C4-2B (cell line): ENCODE measurements around the gene LRRIQ3.

Experiments used
- ZFX ChIP-seq: fragments of 450-650 bp; IDR thresholded peaks from 2 replicates; pipeline ENCODE4 v1.6.1; 2017
- TF ChIP-seq, protein P1 (sequence below): fragments of 450-650 bp; conservative IDR thresholded peaks from 2 replicates; pipeline ENCODE4 v1.5.1; 2017; ENCODE audit warnings: mild to moderate bottlenecking

DNA sequence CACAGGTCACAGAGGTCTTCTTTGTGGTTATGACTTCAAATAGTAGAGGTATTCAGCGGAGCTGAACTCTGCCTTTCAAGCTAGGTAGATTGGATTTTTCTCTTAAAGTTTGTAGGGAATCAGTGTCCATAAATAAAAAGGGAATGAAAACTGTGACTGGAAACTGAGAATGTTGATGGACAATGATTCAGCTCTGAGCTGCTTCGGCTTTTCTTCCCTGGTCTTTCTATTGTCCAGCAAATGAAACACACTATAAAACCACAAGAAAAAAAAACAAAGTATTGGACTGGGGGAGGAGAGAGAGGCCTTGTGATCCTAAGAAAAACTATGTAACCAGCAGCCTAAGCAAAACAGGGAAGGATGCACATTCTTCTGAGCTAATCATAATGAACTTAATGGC, 48.3 kb upstream of the LRRIQ3 start:
- TF ChIP-seq, protein P1, sequence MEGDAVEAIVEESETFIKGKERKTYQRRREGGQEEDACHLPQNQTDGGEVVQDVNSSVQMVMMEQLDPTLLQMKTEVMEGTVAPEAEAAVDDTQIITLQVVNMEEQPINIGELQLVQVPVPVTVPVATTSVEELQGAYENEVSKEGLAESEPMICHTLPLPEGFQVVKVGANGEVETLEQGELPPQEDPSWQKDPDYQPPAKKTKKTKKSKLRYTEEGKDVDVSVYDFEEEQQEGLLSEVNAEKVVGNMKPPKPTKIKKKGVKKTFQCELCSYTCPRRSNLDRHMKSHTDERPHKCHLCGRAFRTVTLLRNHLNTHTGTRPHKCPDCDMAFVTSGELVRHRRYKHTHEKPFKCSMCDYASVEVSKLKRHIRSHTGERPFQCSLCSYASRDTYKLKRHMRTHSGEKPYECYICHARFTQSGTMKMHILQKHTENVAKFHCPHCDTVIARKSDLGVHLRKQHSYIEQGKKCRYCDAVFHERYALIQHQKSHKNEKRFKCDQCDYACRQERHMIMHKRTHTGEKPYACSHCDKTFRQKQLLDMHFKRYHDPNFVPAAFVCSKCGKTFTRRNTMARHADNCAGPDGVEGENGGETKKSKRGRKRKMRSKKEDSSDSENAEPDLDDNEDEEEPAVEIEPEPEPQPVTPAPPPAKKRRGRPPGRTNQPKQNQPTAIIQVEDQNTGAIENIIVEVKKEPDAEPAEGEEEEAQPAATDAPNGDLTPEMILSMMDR, result no peak
- TF ChIP-seq ZFX, result no peak
